Adipocyte (in vitro differentiated cells): ENCODE data around the gene SYAP1.
"Not testable (repeated sequence)": the region's sequence is repeated elsewhere in the genome, so short reads cannot be mapped to it uniquely, and the experiment has no call there.

Source experiments
- DNase-seq: peaks from one replicate; pipeline ENCODE4 v3.0.0-alpha.2; 2015; ENCODE audit warnings: low read depth
- H3K27me3 ChIP-seq: replicated peaks from 2 replicates; pipeline ENCODE4 v1.7.0; 2013; ENCODE audit warnings: mild to moderate bottlenecking, low read length, moderate library complexity; ENCODE audit not compliant: control insufficient read depth, insufficient read depth
- H3K36me3 ChIP-seq: 2 replicates; pipeline ENCODE4 v1.7.0; 2013; ENCODE audit warnings: low read length, mild to moderate bottlenecking, moderate library complexity; ENCODE audit not compliant: control insufficient read depth, insufficient read depth, severe bottlenecking
- H3K4me1 ChIP-seq: 2 replicates; pipeline ENCODE4 v1.7.0; 2013; ENCODE audit warnings: mild to moderate bottlenecking, low read length, moderate library complexity; ENCODE audit not compliant: control insufficient read depth, insufficient read depth
- H3K4me3 ChIP-seq: 2 replicates; pipeline ENCODE4 v1.7.0; 2013; ENCODE audit warnings: mild to moderate bottlenecking, low read length, moderate library complexity
- H3K9ac ChIP-seq: 2 replicates; pipeline ENCODE4 v1.7.0; 2013; ENCODE audit warnings: mild to moderate bottlenecking, low read length, moderate library complexity
- H3K9me3 ChIP-seq: 2 replicates; pipeline ENCODE4 v1.7.0; 2013; ENCODE audit warnings: mild to moderate bottlenecking, low read length, moderate library complexity; ENCODE audit not compliant: control insufficient read depth

SYAP1 gene

GRCh38 chrX:16708016-16708415 lies 11.4 kb upstream of the SYAP1 start:
- Histone ChIP-seq H3K4me1 (no peaks in the 10 kb centered on the region), H3K36me3 (peaks cover 4% of the 10 kb centered on the region), H3K9me3 (no peaks in the 10 kb centered on the region), H3K4me3 (no peak overlapping the region), H3K9ac (no peak overlapping the region), H3K27me3 (no peaks in the 10 kb centered on the region)
- no peak for DNase-seq

- H3K36me3 ChIP-seq = peaks cover 4% of the 10 kb centered on the region
- no peaks in the 10 kb centered on the region for H3K9me3 ChIP-seq
- H3K4me1 ChIP-seq = no peaks in the 10 kb centered on the region
- peak; percentile 10 for DNase-seq
- H3K4me3 ChIP-seq = peak overlapping the region; percentile 88
- H3K27me3 ChIP-seq = no peaks in the 10 kb centered on the region
- peak overlapping the region; percentile 86 for H3K9ac ChIP-seq
Measured at GRCh38 chrX:16711219-16711811, 8.1 kb upstream of the SYAP1 start.

- Histone ChIP-seq H3K9me3 (no peaks in the 10 kb centered on the region), H3K27me3 (no peaks in the 10 kb centered on the region), H3K4me1 (no peaks in the 10 kb centered on the region), H3K36me3 (peaks cover 4% of the 10 kb centered on the region), H3K9ac (peak overlapping the region; percentile 86), H3K4me3 (peak overlapping the region; percentile 88)
- peak; percentile 54 for DNase-seq
Measured at GRCh38 chrX:16711893-16712547, 7.4 kb upstream of the SYAP1 start.

- Histone ChIP-seq H3K36me3 (no peaks in the 10 kb centered on the region), H3K4me1 (no peaks in the 10 kb centered on the region), H3K27me3 (no peaks in the 10 kb centered on the region), H3K4me3 (peak within 1 kb of the TSS; percentile 88), H3K9ac (peak within 1 kb of the TSS; percentile 86), H3K9me3 (no peaks in the 10 kb centered on the region)
- DNase-seq = peak; percentile 79
Measured at GRCh38 chrX:16712548-16713155, 6.8 kb upstream of the SYAP1 start, which contains the start of gene CTPS2. CTPS2 (minus strand) TSS chrX:16712669; CDS start chrX:16702902, 9,767 bp downstream.

GRCh38 chrX:16714504-16714903 lies 4.9 kb upstream of the SYAP1 start:
- H3K9ac ChIP-seq = no peak overlapping the region
- no peaks in the 10 kb centered on the region for H3K36me3 ChIP-seq
- peaks cover 3% of the 10 kb centered on the region for H3K4me1 ChIP-seq
- no peaks in the 10 kb centered on the region for H3K27me3 ChIP-seq
- no peaks in the 10 kb centered on the region for H3K9me3 ChIP-seq
- no peak for DNase-seq
- no peak overlapping the region for H3K4me3 ChIP-seq

- H3K9me3 ChIP-seq, H3K27me3 ChIP-seq, H3K9ac ChIP-seq, H3K36me3 ChIP-seq, DNase-seq, H3K4me3 ChIP-seq: not testable (repeated sequence)
- peaks cover 10% of the 10 kb centered on the region for H3K4me1 ChIP-seq
Measured at GRCh38 chrX:16715638-16716037, 3.8 kb upstream of the SYAP1 start.

- H3K4me1 ChIP-seq = peaks cover 10% of the 10 kb centered on the region
- not testable (repeated sequence) for H3K36me3 ChIP-seq, H3K9me3 ChIP-seq, H3K27me3 ChIP-seq, H3K4me3 ChIP-seq, DNase-seq, H3K9ac ChIP-seq
Measured at GRCh38 chrX:16716451-16716850, 3.0 kb upstream of the SYAP1 start.

GRCh38 chrX:16718824-16719333 lies 533 bp upstream of the SYAP1 start:
- Histone ChIP-seq H3K4me3 (peak overlapping the region; percentile 88), H3K36me3 (peaks cover 3% of the 10 kb centered on the region), H3K9ac (peak overlapping the region; percentile 86), H3K9me3 (no peaks in the 10 kb centered on the region), H3K27me3 (no peaks in the 10 kb centered on the region), H3K4me1 (peaks cover 13% of the 10 kb centered on the region)
- no peak for DNase-seq

GRCh38 chrX:16722481-16722880 lies 3.1 kb downstream of the SYAP1 start:
- H3K9me3 ChIP-seq = no peaks in the 10 kb centered on the region
- H3K36me3 ChIP-seq = peaks cover 4% of the 10 kb centered on the region
- H3K9ac ChIP-seq = no peak overlapping the region
- DNase-seq = no peak
- H3K27me3 ChIP-seq = no peaks in the 10 kb centered on the region
- peaks cover 13% of the 10 kb centered on the region for H3K4me1 ChIP-seq
- no peak overlapping the region for H3K4me3 ChIP-seq

- no peaks in the 10 kb centered on the region for H3K27me3 ChIP-seq
- DNase-seq = no peak
- H3K9ac ChIP-seq = no peak overlapping the region
- H3K36me3 ChIP-seq = peaks cover 4% of the 10 kb centered on the region
- peaks cover 8% of the 10 kb centered on the region for H3K4me1 ChIP-seq
- H3K9me3 ChIP-seq = no peaks in the 10 kb centered on the region
- no peak overlapping the region for H3K4me3 ChIP-seq
Measured at GRCh38 chrX:16725072-16725471, 5.7 kb downstream of the SYAP1 start.

- H3K4me1 ChIP-seq, H3K36me3 ChIP-seq, DNase-seq, H3K4me3 ChIP-seq, H3K27me3 ChIP-seq, H3K9me3 ChIP-seq, H3K9ac ChIP-seq: not testable (repeated sequence)
Measured at GRCh38 chrX:16726347-16726988, 7.1 kb downstream of the SYAP1 start.
